Thyroid gland (tissue), 4 donors: ENCODE results near the gene POLR1A. TPM values are rescaled to one million over a fixed set of nuclear protein-coding genes. Genes with fewer than 3 reads are reported as not detected.
A peak's percentile ranks its signal among the peaks of the same experiment; 100 is the strongest.

ENCODE experiments used
- DNase-seq, 2 donors: peaks; one replicate each; pipeline ENCODE4 v3.0.0-alpha.2; 2019
- H3K27ac ChIP-seq, 3 donors: fragments of 200-600 bp; sonication (generic); 1 replicate in 2 of 3; 2 replicates in 1 of 3; pipeline ENCODE4 v1.5.1; 2016 to 2019; ENCODE audit warnings: mild to moderate bottlenecking in 1 of 3, moderate library complexity in 1 of 3
- H3K27me3 ChIP-seq: fragments of 200-600 bp; sonication (generic); one replicate; pipeline ENCODE4 v1.5.1; 2019
- H3K36me3 ChIP-seq, 2 donors: fragments of 200-600 bp; sonication (generic); one replicate each; pipeline ENCODE4 v1.5.1; 2016 to 2019
- H3K4me1 ChIP-seq, 2 donors: fragments of 200-600 bp; sonication (generic); one replicate each; pipeline ENCODE4 v1.5.1; 2017 to 2019
- H3K4me3 ChIP-seq, 3 donors: fragments of 200-600 bp; sonication (generic); replicated peaks in 1 of 3; 1 replicate in 2 of 3; 2 replicates in 1 of 3; pipeline ENCODE4 v1.5.1; 2016; ENCODE audit warnings: mild to moderate bottlenecking in 1 of 3
- H3K9me3 ChIP-seq: fragments of 200-600 bp; sonication (generic); one replicate; pipeline ENCODE4 v1.5.1; 2017
- CTCF ChIP-seq, 6 experiments: fragments of 200-600 bp in 3 of 6; fragments of 450-650 bp in 3 of 6; sonication (generic) in 3 of 6; IDR thresholded peaks; one replicate each; pipeline ENCODE4 v1.5.1; 2016 to 2019; ENCODE audit warnings: antibody characterized with exemption in 6 of 6, mild to moderate bottlenecking in 2 of 6, inconsistent platforms in 1 of 6, moderate library complexity in 1 of 6
- POLR2A ChIP-seq, 2 donors: fragments of 450-650 bp; IDR thresholded peaks; one replicate each; pipeline ENCODE4 v1.6.1; 2017; ENCODE audit warnings: antibody characterized with exemption in 2 of 2, mild to moderate bottlenecking in 2 of 2, moderate library complexity in 1 of 2
- WGBS, 2 donors: methylation state at CpG; one replicate each; pipeline ENCODE4 v1.1.5; 2017; 5-methylcytosine and 5-hydroxymethylcytosine counted together
- intact Hi-C: fragments of 100-400 bp; cut with DNase I; formaldehyde crosslinking; loops from one replicate; pipeline ENCODE4 v1.15.1; 2023
- total RNA-seq, 4 donors: library from RNA; depleted of rRNA; stranded (reverse); fragments of >200 nt; gene quantifications; one replicate each; pipeline ENCODE4 v1.2.3, GENCODE V29; 2016

The POLR1A gene
- total RNA-seq, 4 donors from 2014 or later: 13.5 to 32.6 (median 24.1) TPM

- intact Hi-C loops: no loop called here
- no peak for DNase-seq
- Histone ChIP-seq H3K27me3 (no peaks in the 10 kb centered on the region), H3K4me3 (no peak overlapping the region), H3K4me1 (peaks cover 19 to 36% of the 10 kb centered on the region in 2 donors), H3K27ac (peak overlapping the region in 1 of 3 donors; percentile 69), H3K9me3 (no peaks in the 10 kb centered on the region), H3K36me3 (peaks cover 10 to 13% of the 10 kb centered on the region in 2 donors)
- WGBS, 2 donors: 85 to 88% methylated on average over 13 of the region's 13 CpGs
- TF ChIP-seq POLR2A (IDR thresholded peaks at IDR 0.05): no peak
- TF ChIP-seq CTCF (IDR thresholded peaks at IDR 0.05): no peak
Measured at GRCh38 chr2:86022661-86023365, 82.9 kb downstream of the POLR1A start.

- intact Hi-C loops: no loop called here
Measured at GRCh38 chr2:86021396-86022378, 84.0 kb downstream of the POLR1A start.

GRCh38 chr2:86020984-86021383 lies 84.7 kb downstream of the POLR1A start:
- WGBS, 2 donors: 24 to 37% methylated on average over 7 of the region's 7 CpGs
- Histone ChIP-seq H3K27ac (peak overlapping the region; percentile 69 to 79 (median 74)), H3K9me3 (no peaks in the 10 kb centered on the region), H3K4me1 (peaks cover 30 to 52% of the 10 kb centered on the region in 2 donors), H3K4me3 (no peak overlapping the region), H3K36me3 (no peaks in the 10 kb centered on the region), H3K27me3 (no peaks in the 10 kb centered on the region)
- intact Hi-C loops: no loop called here
- TF ChIP-seq POLR2A (IDR thresholded peaks at IDR 0.05) (peak in 1 of 2 donors; percentile 24), CTCF (IDR thresholded peaks at IDR 0.05) (no peak)
- DNase-seq: peak; percentile 83 to 89

More at GRCh38 chr2:86021396-86022378, 84.0 kb downstream of the POLR1A start:
- WGBS, 2 donors: 85 to 91% methylated on average over 11 to 12 of the region's 12 CpGs
- peak; percentile 36 to 53 for DNase-seq
- peak overlapping the region; percentile 69 to 79 (median 74) for H3K27ac ChIP-seq
- H3K4me1 ChIP-seq: peaks cover 29 to 47% of the 10 kb centered on the region in 2 donors
- H3K27me3 ChIP-seq: no peaks in the 10 kb centered on the region
- H3K9me3 ChIP-seq: no peaks in the 10 kb centered on the region
- H3K4me3 ChIP-seq: no peak overlapping the region
- H3K36me3 ChIP-seq: peaks cover 3 to 4% of the 10 kb centered on the region in 2 donors
- TF ChIP-seq POLR2A (IDR thresholded peaks at IDR 0.05): no peak
- TF ChIP-seq CTCF (IDR thresholded peaks at IDR 0.05): peak in 2 of 6 experiments; percentile 23 to 24

- H3K4me1 ChIP-seq: peaks cover 30 to 48% of the 10 kb centered on the region in 2 donors
- DNase-seq: no peak
- H3K27me3 ChIP-seq: no peaks in the 10 kb centered on the region
- H3K36me3 ChIP-seq: no peaks in the 10 kb centered on the region
- H3K27ac ChIP-seq: peak overlapping the region; percentile 69 to 79 (median 74)
- no peak overlapping the region for H3K4me3 ChIP-seq
- TF ChIP-seq POLR2A (IDR thresholded peaks at IDR 0.05) (no peak), CTCF (IDR thresholded peaks at IDR 0.05) (no peak)
- 91 to 97% methylated on average over 5 of the region's 5 CpGs for WGBS, 2 donors
- intact Hi-C loops: no loop called here
- H3K9me3 ChIP-seq: no peaks in the 10 kb centered on the region
Measured at GRCh38 chr2:86019121-86019520, 86.6 kb downstream of the POLR1A start.
